Effector CD4-positive, alpha-beta T cell (primary cell): ENCODE results near the gene C5orf24.
A peak's percentile ranks its signal among the peaks of the same experiment; 100 is the strongest.
"Not testable (repeated sequence)": the region's sequence is repeated elsewhere in the genome, so short reads cannot be mapped to it uniquely, and the experiment has no call there.

Source experiments
- DNase-seq: peaks from one replicate; pipeline ENCODE4 v3.0.0-alpha.2; 2020
- total RNA-seq: gene quantifications from one replicate; lab custom pipeline; 2026; lab: John Stamatoyannopoulos, UW

C5orf24 gene
- 28.3 reads per million, percentile 55 among the genes with 10 or more reads in this experiment for total RNA-seq

GRCh38 chr5:134845852-134846640, at the start of gene C5orf24:
TSS of gene C5orf24 (plus strand) at chr5:134845968. CDS start at chr5:134854901, 8,933 bp downstream.
- peak; percentile 90 for DNase-seq

GRCh38 chr5:134798468-134798867, 47.3 kb upstream of the C5orf24 start:
- no peak for DNase-seq

GRCh38 chr5:134803821-134804220, 41.9 kb upstream of the C5orf24 start:
- no peak for DNase-seq

GRCh38 chr5:134813407-134813806, 32.4 kb upstream of the C5orf24 start:
- DNase-seq: no peak

GRCh38 chr5:134813827-134814226, 31.9 kb upstream of the C5orf24 start:
- no peak for DNase-seq

- DNase-seq: no peak
These were observed 28.8 kb upstream of the C5orf24 start for GRCh38 chr5:134817006-134817405.

GRCh38 chr5:134818776-134819175, 27.0 kb upstream of the C5orf24 start:
- no peak for DNase-seq

GRCh38 chr5:134819407-134819963, 26.3 kb upstream of the C5orf24 start:
- DNase-seq: no peak

- DNase-seq: no peak
These were observed 23.9 kb upstream of the C5orf24 start for GRCh38 chr5:134821841-134822240.

GRCh38 chr5:134824681-134825080, 21.1 kb upstream of the C5orf24 start:
- no peak for DNase-seq

GRCh38 chr5:134825212-134825611, 20.6 kb upstream of the C5orf24 start:
- DNase-seq: no peak

GRCh38 chr5:134833340-134834032, 12.3 kb upstream of the C5orf24 start:
- DNase-seq: no peak

- DNase-seq: no peak
These were observed 10.1 kb upstream of the C5orf24 start for GRCh38 chr5:134835623-134836022.

- DNase-seq: no peak
These were observed 8.1 kb upstream of the C5orf24 start for GRCh38 chr5:134837530-134838181.

GRCh38 chr5:134838361-134838760, 7.4 kb upstream of the C5orf24 start:
- DNase-seq: not testable (repeated sequence)

- no peak for DNase-seq
These were observed 5.0 kb upstream of the C5orf24 start for GRCh38 chr5:134840811-134841210.

GRCh38 chr5:134844252-134844651, 1.5 kb upstream of the C5orf24 start:
- no peak for DNase-seq

- DNase-seq: no peak
These were observed 375 bp upstream of the C5orf24 start for GRCh38 chr5:134845335-134845851.

GRCh38 chr5:134846641-134846960, 833 bp downstream of the C5orf24 start:
- DNase-seq: no peak

- not testable (repeated sequence) for DNase-seq
These were observed 3.7 kb downstream of the C5orf24 start for GRCh38 chr5:134849434-134849933.

- DNase-seq: no peak
These were observed 5.6 kb downstream of the C5orf24 start for GRCh38 chr5:134851307-134851923.

GRCh38 chr5:134856465-134856864, 10.7 kb downstream of the C5orf24 start:
- not testable (repeated sequence) for DNase-seq
